Peyer's patch (tissue), 4 donors: ENCODE data around the gene TUBAL3.

Experiments used
- CTCF ChIP-seq, 6 experiments: fragments of 450-650 bp in 4 of 6; fragments of 200-600 bp in 2 of 6; sonication (generic) in 1 of 6; IDR thresholded peaks; one replicate each; pipeline ENCODE4 v1.5.1; 2017 to 2019; ENCODE audit warnings: antibody characterized with exemption in 6 of 6, mild to moderate bottlenecking in 3 of 6, moderate library complexity in 1 of 6
- POLR2A ChIP-seq, 2 donors: fragments of 450-650 bp; IDR thresholded peaks; one replicate each; pipeline ENCODE4 v1.5.1; 2017; ENCODE audit warnings: antibody characterized with exemption in 2 of 2, mild to moderate bottlenecking in 2 of 2, moderate library complexity in 2 of 2

- no peak for TF ChIP-seq POLR2A (IDR thresholded peaks at IDR 0.05)
- TF ChIP-seq CTCF (IDR thresholded peaks at IDR 0.05): no peak
Measured at GRCh38 chr10:5418584-5418983, 14.0 kb upstream of the TUBAL3 start.
